Upper lobe of left lung (tissue), 4 donors: ENCODE data around the gene SLC5A5.

Source experiments
- CTCF ChIP-seq, 6 experiments: fragments of 450-650 bp in 4 of 6; fragments of 200-600 bp in 2 of 6; sonication (generic) in 2 of 6; IDR thresholded peaks; one replicate each; pipeline ENCODE4 v1.5.1; 2016 to 2019; ENCODE audit warnings: antibody characterized with exemption in 6 of 6
- EP300 ChIP-seq, 4 donors: sonication (generic); formaldehyde crosslinking; IDR thresholded peaks; one replicate each; pipeline ENCODE4 v1.5.1; 2017; ENCODE audit warnings: antibody characterized with exemption in 4 of 4, control low read depth in 2 of 4
- POLR2A ChIP-seq, 4 donors: fragments of 450-650 bp; IDR thresholded peaks; one replicate each; pipeline ENCODE4 v1.5.1; 2016 to 2017; ENCODE audit warnings: antibody characterized with exemption in 4 of 4, mild to moderate bottlenecking in 2 of 4
- POLR2AphosphoS5 ChIP-seq, 2 donors: sonication (generic); formaldehyde crosslinking; IDR thresholded peaks; one replicate each; pipeline ENCODE4 v1.5.1; 2017; ENCODE audit warnings: antibody characterized with exemption in 2 of 2

GRCh38 chr19:17879466-17879865 lies 7.7 kb downstream of the SLC5A5 start:
- TF ChIP-seq POLR2A (IDR thresholded peaks at IDR 0.05) (no peak), CTCF (IDR thresholded peaks at IDR 0.05) (no peak), POLR2AphosphoS5 (IDR thresholded peaks at IDR 0.05) (no peak), EP300 (IDR thresholded peaks at IDR 0.05) (no peak)
